ENCODE results near the gene RABGGTA.

RABGGTA gene

GRCh38 chr14:24311837-24312615 lies 40.6 kb upstream of the RABGGTA start:
- no peaks in the 10 kb centered on the region for H3K9me3 ChIP-seq (ENCODE audit: control insufficient read depth, low read length)
- H3K36me3 ChIP-seq (ENCODE audit: control insufficient read depth, insufficient read depth, low read length), result no peaks in the 10 kb centered on the region
- H3K27ac ChIP-seq, result peak overlapping the region; percentile 68
- H2AFZ ChIP-seq, result no peak overlapping the region
- no peak overlapping the region for H3K4me3 ChIP-seq (ENCODE audit: low read depth, low read length)
- H3K9ac ChIP-seq, result no peak overlapping the region
- no peak for TF ChIP-seq CTCF (IDR thresholded peaks at IDR 0.05)
- no peaks in the 10 kb centered on the region for H3K79me2 ChIP-seq
- no peak overlapping the region for H3K4me2 ChIP-seq (ENCODE audit: low read length)
- peaks cover 7% of the 10 kb centered on the region for H3K4me1 ChIP-seq
- H3K27me3 ChIP-seq (ENCODE audit: control insufficient read depth, insufficient read depth, low read length), result no peaks in the 10 kb centered on the region

- no peaks in the 10 kb centered on the region for H3K79me2 ChIP-seq
- peak within 1 kb of the TSS; percentile 69 for H3K4me2 ChIP-seq (ENCODE audit: low read length)
- peak within 1 kb of the TSS; percentile 68 for H3K27ac ChIP-seq
- H3K9me3 ChIP-seq (ENCODE audit: control insufficient read depth, low read length), result no peaks in the 10 kb centered on the region
- peak within 1 kb of the TSS; percentile 90 for H2AFZ ChIP-seq
- H3K4me3 ChIP-seq (ENCODE audit: low read depth, low read length), result peak within 1 kb of the TSS; percentile 33
- peak; percentile 53 for TF ChIP-seq CTCF (IDR thresholded peaks at IDR 0.05)
- H3K27me3 ChIP-seq (ENCODE audit: control insufficient read depth, insufficient read depth, low read length), result no peaks in the 10 kb centered on the region
- H3K9ac ChIP-seq, result no peak within 1 kb of the TSS
- peaks cover 7% of the 10 kb centered on the region for H3K4me1 ChIP-seq
- H3K36me3 ChIP-seq (ENCODE audit: control insufficient read depth, insufficient read depth, low read length), result no peaks in the 10 kb centered on the region
Measured at GRCh38 chr14:24310646-24311604, 39.5 kb upstream of the RABGGTA start, which contains the start of gene LTB4R. Gene LTB4R (plus strand): TSS chr14:24311502. CDS start chr14:24315652, 4,150 bp downstream.

- Histone ChIP-seq H3K9ac (no peak overlapping the region), H2AFZ (peak overlapping the region; percentile 90), H3K79me2 (no peaks in the 10 kb centered on the region), H3K4me1 (peaks cover 7% of the 10 kb centered on the region), H3K27ac (peak overlapping the region; percentile 68), H3K4me2 (ENCODE audit: low read length) (peak overlapping the region; percentile 69), H3K27me3 (ENCODE audit: control insufficient read depth, insufficient read depth, low read length) (no peaks in the 10 kb centered on the region), H3K9me3 (ENCODE audit: control insufficient read depth, low read length) (no peaks in the 10 kb centered on the region), H3K36me3 (ENCODE audit: control insufficient read depth, insufficient read depth, low read length) (no peaks in the 10 kb centered on the region), H3K4me3 (ENCODE audit: low read depth, low read length) (peak overlapping the region; percentile 33)
- TF ChIP-seq CTCF (IDR thresholded peaks at IDR 0.05), result no peak
Measured at GRCh38 chr14:24310265-24310645, 38.9 kb upstream of the RABGGTA start.

- H3K79me2 ChIP-seq, result no peaks in the 10 kb centered on the region
- H3K9ac ChIP-seq, result no peak within 1 kb of the TSS
- H3K27me3 ChIP-seq (ENCODE audit: control insufficient read depth, insufficient read depth, low read length), result no peaks in the 10 kb centered on the region
- H3K4me3 ChIP-seq (ENCODE audit: low read depth, low read length), result peak within 1 kb of the TSS; percentile 33
- H3K27ac ChIP-seq, result peak within 1 kb of the TSS; percentile 68
- peaks cover 7% of the 10 kb centered on the region for H3K4me1 ChIP-seq
- peak within 1 kb of the TSS; percentile 69 for H3K4me2 ChIP-seq (ENCODE audit: low read length)
- H3K9me3 ChIP-seq (ENCODE audit: control insufficient read depth, low read length), result no peaks in the 10 kb centered on the region
- no peak for TF ChIP-seq CTCF (IDR thresholded peaks at IDR 0.05)
- peak within 1 kb of the TSS; percentile 90 for H2AFZ ChIP-seq
- H3K36me3 ChIP-seq (ENCODE audit: control insufficient read depth, insufficient read depth, low read length), result no peaks in the 10 kb centered on the region
Measured at GRCh38 chr14:24309538-24310264, 38.3 kb upstream of the RABGGTA start, which contains the start of gene LTB4R2. Gene LTB4R2 (plus strand): TSS chr14:24310140. CDS start chr14:24310665, 525 bp downstream.
